Panc1 (cell line): ENCODE data around the gene SPSB1. TPM values are rescaled to one million over a fixed set of nuclear protein-coding genes. Genes with fewer than 3 reads are reported as not detected.
A peak's percentile ranks its signal among the peaks of the same experiment; 100 is the strongest.

Experiments used
- ATAC-seq: fragments of 200-7000 bp; cut with Tn5 transposase; 2 replicates; pipeline ENCODE4 v1.9.1; 2020; ENCODE audit warnings: mild to moderate bottlenecking, moderate library complexity
- Bru-seq: library from RNA; stranded (reverse); fragments of 400-500 nt; gene quantifications from one replicate; lab custom pipeline; 2021; lab: Mats Ljungman, UMichigan
- BruChase-seq, 2 experiments: library from RNA; stranded (reverse); fragments of 400-500 nt; gene quantifications; one replicate each; lab custom pipeline; 2021; lab: Mats Ljungman, UMichigan
- BruUV-seq: library from RNA; stranded (reverse); fragments of 400-500 nt; replicated peaks from 2 replicates; lab custom pipeline; 2021; lab: Mats Ljungman, UMichigan
- CTCF ChIA-PET: fragments of 300-600 bp; sonication (Branson Sonifier 250); formaldehyde crosslinking; loops from one replicate; lab custom pipeline; 2022; ENCODE audit warnings: antibody characterized with exemption; lab: Charles Lee
- POLR2A ChIA-PET: fragments of 300-600 bp; sonication (Branson Sonifier 250); formaldehyde crosslinking; loops from one replicate; lab custom pipeline; 2022; ENCODE audit warnings: antibody characterized with exemption; lab: Charles Lee
- DNase-seq: peaks from one replicate; pipeline ENCODE4 v3.0.0-alpha.2; 2010; ENCODE audit warnings: low read depth, low spot score
- H3K27ac ChIP-seq: 2 replicates; pipeline ENCODE4 v1.5.1; 2011; ENCODE audit warnings: mild to moderate bottlenecking, low read length, inconsistent platforms
- H3K27me3 ChIP-seq: fragments of 200-500 bp; sonication (Bioruptor generic); 2 replicates; pipeline ENCODE4 v1.6.0; 2014; ENCODE audit warnings: low read length, inconsistent platforms; ENCODE audit not compliant: control insufficient read depth, insufficient read depth
- H3K36me3 ChIP-seq: fragments of 200-500 bp; sonication (Bioruptor generic); 2 replicates; pipeline ENCODE4 v1.5.1; 2014; ENCODE audit warnings: inconsistent platforms, mild to moderate bottlenecking, low read length, moderate library complexity; ENCODE audit not compliant: control insufficient read depth, insufficient read depth
- H3K4me1 ChIP-seq: 2 replicates; pipeline ENCODE4 v1.5.1; 2011; ENCODE audit warnings: inconsistent platforms, mild to moderate bottlenecking, low read length, moderate library complexity; ENCODE audit not compliant: control insufficient read depth, insufficient read depth
- H3K4me3 ChIP-seq, 2 experiments: 2 replicates each; pipeline ENCODE4 v1.5.1; 2011 to 2012; ENCODE audit warnings: low read depth in 2 of 2, low read length in 2 of 2, mild to moderate bottlenecking in 2 of 2, inconsistent platforms in 1 of 2, moderate library complexity in 1 of 2
- H3K9me3 ChIP-seq: fragments of 200-500 bp; sonication (Bioruptor generic); 2 replicates; pipeline ENCODE4 v1.5.1; 2014; ENCODE audit warnings: low read depth, mild to moderate bottlenecking, inconsistent platforms, low read length, moderate library complexity; ENCODE audit not compliant: control insufficient read depth, insufficient read depth
- CTCF ChIP-seq: fragments of 450-650 bp; IDR thresholded peaks from 2 replicates; pipeline ENCODE4 v1.5.1; 2017; ENCODE audit warnings: mild to moderate bottlenecking
- POLR2AphosphoS5 ChIP-seq: IDR thresholded peaks from 2 replicates; pipeline ENCODE4 v1.6.1; 2012; ENCODE audit warnings: mild to moderate bottlenecking, low read depth, low read length, moderate library complexity
- TCF7L2 ChIP-seq: IDR thresholded peaks from 2 replicates; pipeline ENCODE4 v1.6.1; 2011; ENCODE audit warnings: mild to moderate bottlenecking, low read depth, low read length, inconsistent platforms
- in situ Hi-C: cut with HindIII; loops from 2 replicates; pipeline ENCODE4 v1.10.0; 2016; ENCODE audit warnings: low sequenced_read_pairs, low pct_unique_long_range_greater_than_20kb
- intact Hi-C: fragments of 100-400 bp; cut with micrococcal nuclease; formaldehyde crosslinking; loops from one replicate; pipeline ENCODE4 v1.10.0; 2022; ENCODE audit not compliant: unreplicated experiment
- long read RNA-seq: library from polyadenylated mRNA; unstranded; transcript quantifications from one replicate; pipeline ENCODE4 v2.0.0, GENCODE V29; 2021; ENCODE audit not compliant: unreplicated experiment
- polyA plus RNA-seq: library from polyadenylated mRNA; unstranded; fragments of >200 nt; gene quantifications from one replicate; pipeline ENCODE4 v1.2.1, GENCODE V29; 2012; ENCODE audit warnings: missing spikeins; ENCODE audit not compliant: insufficient read length
- total RNA-seq: library from RNA; stranded (reverse); gene quantifications from one replicate; pipeline ENCODE4 v1.2.1, GENCODE V29; 2021; ENCODE audit not compliant: unreplicated experiment
- TF ChIP-seq, protein P1 (sequence below), 2 experiments: IDR thresholded peaks; 2 replicates each; pipeline ENCODE4 v1.6.1; 2011 to 2012; ENCODE audit warnings: low read depth in 2 of 2, control low read depth in 1 of 2, low read length in 1 of 2, mild to moderate bottlenecking in 1 of 2, moderate library complexity in 1 of 2; ENCODE audit not compliant: insufficient read depth in 1 of 2

Gene SPSB1
- 73.7 TPM for total RNA-seq
- 59.2 TPM for polyA plus RNA-seq
- Bru-seq, nascent RNA = percentile 93 among the genes with signal in this experiment
- BruChase-seq, experiment 1, labeled RNA remaining after a 2-hour chase = percentile 89 among the genes with signal in this experiment
- percentile 88 among the genes with signal in this experiment for BruChase-seq, experiment 2, labeled RNA remaining after a 6-hour chase
- long read RNA-seq, transcript SPSB1-203 (2 exons, 1,007 nt) = minor isoform, 18 of 132 reads
- long read RNA-seq, transcript SPSB1-201 (3 exons, 3,120 nt) = major isoform, 88 of 132 reads
- long read RNA-seq, partial matches to known transcripts = 0 of 132 reads
- long read RNA-seq, other reads (novel, unspliced or antisense) = 26 of 132 reads

DNA sequence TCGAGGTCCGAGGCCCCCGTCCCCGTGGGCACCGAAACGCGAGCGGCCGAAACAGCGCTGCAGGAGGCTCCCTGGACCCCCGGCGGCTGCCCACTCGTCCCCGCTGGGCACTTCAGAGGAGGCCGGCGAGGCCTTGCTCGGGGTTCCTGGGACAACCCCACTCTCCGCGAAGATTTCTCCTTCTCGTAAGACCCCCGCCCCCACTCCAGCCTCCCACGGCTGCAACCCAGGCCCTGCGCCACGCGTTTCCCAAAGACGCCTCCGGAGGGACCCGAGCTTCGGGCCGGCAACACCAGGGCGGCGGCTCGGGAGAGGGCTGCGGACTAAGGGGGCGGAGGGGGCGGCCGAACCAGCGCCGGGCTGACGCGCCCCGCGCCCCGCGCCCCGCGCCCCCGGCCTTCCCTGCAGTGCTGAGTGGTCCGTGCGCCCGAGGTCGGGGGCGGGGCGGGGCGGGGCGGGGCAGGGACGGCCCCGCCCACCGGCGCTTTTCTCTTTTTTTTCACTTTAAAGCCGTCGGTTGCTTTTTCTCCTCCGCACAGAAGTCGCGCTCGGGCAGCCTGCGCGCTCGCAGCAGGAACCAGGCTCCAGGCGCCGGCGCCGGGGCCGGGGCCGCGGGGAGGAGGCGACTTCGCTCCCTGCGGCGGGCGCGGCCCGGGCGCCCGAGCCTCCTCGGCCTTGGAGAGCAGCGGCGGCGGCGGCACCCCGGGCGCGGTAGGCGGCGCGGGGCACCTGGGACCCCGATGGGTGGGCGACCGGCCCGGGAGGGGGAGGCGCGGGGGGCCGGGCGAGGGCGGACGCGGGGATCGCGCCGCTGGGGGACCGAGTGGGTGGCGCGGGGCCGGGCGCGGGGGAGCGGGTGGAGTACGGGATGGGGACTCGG, at the start of gene SPSB1:
Gene SPSB1, plus strand, starts transcription at position 534 of the 880 bp plus-strand sequence. CDS start 62,998 bp downstream, outside the sequence.
- CTCF ChIA-PET = interaction anchor here (1.1 kb wide), 1 partner anchor 163 kb away, joined by 4 read pairs; no protein-coding TSS in a partner anchor
- peak; percentile 64 for ATAC-seq

More for the DNA sequence above, at the start of gene SPSB1:
- H3K36me3 ChIP-seq = no peaks in the 10 kb centered on the region; the same call in 1 of the 2 replicates
- peaks cover 6% of the 10 kb centered on the region; the same call in 1 of the 2 replicates for H3K9me3 ChIP-seq
- no TSS peak for BruUV-seq
- POLR2A ChIA-PET = interaction anchor here (0.6 kb wide), 3 partner anchors 47 to 166 kb away, joined by 3 to 4 read pairs (median 3); no protein-coding TSS in a partner anchor
- peak within 1 kb of the TSS; percentile 80 for H3K27ac ChIP-seq
- TF ChIP-seq POLR2AphosphoS5 = peak; percentile 80
- no peak for TF ChIP-seq TCF7L2
- TF ChIP-seq, protein P1, sequence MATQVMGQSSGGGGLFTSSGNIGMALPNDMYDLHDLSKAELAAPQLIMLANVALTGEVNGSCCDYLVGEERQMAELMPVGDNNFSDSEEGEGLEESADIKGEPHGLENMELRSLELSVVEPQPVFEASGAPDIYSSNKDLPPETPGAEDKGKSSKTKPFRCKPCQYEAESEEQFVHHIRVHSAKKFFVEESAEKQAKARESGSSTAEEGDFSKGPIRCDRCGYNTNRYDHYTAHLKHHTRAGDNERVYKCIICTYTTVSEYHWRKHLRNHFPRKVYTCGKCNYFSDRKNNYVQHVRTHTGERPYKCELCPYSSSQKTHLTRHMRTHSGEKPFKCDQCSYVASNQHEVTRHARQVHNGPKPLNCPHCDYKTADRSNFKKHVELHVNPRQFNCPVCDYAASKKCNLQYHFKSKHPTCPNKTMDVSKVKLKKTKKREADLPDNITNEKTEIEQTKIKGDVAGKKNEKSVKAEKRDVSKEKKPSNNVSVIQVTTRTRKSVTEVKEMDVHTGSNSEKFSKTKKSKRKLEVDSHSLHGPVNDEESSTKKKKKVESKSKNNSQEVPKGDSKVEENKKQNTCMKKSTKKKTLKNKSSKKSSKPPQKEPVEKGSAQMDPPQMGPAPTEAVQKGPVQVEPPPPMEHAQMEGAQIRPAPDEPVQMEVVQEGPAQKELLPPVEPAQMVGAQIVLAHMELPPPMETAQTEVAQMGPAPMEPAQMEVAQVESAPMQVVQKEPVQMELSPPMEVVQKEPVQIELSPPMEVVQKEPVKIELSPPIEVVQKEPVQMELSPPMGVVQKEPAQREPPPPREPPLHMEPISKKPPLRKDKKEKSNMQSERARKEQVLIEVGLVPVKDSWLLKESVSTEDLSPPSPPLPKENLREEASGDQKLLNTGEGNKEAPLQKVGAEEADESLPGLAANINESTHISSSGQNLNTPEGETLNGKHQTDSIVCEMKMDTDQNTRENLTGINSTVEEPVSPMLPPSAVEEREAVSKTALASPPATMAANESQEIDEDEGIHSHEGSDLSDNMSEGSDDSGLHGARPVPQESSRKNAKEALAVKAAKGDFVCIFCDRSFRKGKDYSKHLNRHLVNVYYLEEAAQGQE (IDR thresholded peaks at IDR 0.05; ENCODE audit: insufficient read depth in 1 of 2, low read depth in 2 of 2, low read length in 1 of 2) = no peak
- TF ChIP-seq CTCF = 0 out of 2 replicates have a peak, but pooled peaks have one; percentile 8
- H3K4me3 ChIP-seq = peak within 1 kb of the TSS; percentile 62 to 96
- H3K4me1 ChIP-seq = peaks cover 54% of the 10 kb centered on the region
- H3K27me3 ChIP-seq = no peaks in the 10 kb centered on the region
- in situ Hi-C loops (no loop called here), intact Hi-C loops (no loop called here)
- no peak for DNase-seq
